Activated T-cell treated with anti-CD3 and anti-CD28 coated beads for 4 hours (primary cell): ENCODE data around the gene PMPCA.

Experiments
- DNase-seq: peaks from one replicate; pipeline ENCODE4 v3.0.0-alpha.2; 2020

Gene PMPCA, protein sequence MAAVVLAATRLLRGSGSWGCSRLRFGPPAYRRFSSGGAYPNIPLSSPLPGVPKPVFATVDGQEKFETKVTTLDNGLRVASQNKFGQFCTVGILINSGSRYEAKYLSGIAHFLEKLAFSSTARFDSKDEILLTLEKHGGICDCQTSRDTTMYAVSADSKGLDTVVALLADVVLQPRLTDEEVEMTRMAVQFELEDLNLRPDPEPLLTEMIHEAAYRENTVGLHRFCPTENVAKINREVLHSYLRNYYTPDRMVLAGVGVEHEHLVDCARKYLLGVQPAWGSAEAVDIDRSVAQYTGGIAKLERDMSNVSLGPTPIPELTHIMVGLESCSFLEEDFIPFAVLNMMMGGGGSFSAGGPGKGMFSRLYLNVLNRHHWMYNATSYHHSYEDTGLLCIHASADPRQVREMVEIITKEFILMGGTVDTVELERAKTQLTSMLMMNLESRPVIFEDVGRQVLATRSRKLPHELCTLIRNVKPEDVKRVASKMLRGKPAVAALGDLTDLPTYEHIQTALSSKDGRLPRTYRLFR

DNA sequence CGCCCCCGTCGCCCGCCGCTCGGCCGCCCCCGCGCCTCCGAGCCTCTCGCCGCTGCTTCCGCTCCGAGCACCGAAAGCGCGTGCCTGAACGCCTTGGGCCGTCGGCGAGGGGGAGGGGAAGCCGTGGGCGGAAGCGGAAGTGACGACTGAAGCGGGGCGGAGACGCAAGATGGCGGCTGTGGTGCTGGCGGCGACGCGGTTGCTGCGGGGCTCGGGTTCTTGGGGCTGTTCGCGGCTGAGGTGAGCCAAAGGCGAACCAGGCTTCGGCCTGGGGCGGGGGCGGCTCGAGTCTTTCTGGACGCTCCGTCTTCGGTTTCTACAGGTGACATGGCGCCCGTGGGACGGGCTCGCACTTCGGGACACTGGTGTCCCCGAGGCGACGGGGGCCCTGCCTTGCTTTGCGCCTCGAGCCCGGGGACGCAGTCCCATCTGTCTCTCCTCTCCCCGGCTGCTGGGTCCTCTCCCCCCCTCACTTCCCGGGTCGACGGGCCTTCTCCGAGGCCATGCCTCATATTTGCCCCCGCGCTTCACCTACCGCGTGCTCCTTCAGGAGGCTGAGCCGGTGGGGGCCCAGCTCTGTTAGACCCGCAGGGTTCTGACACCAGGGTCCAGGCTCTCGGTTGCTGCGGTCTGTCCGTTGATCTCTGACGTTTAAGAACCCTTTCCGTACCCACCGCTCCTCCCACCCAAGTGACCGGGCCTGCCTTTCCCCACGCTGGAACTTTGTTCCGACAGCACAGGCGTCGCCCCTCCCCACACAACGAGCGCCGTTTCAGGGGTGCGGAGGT is at the start of gene PMPCA, which contains the start of gene ENTR1:
Gene PMPCA (plus strand): TSS at position 159 of the 788 bp plus-strand sequence. CDS start 11 bp downstream, at position 170.
Gene ENTR1 (minus strand): TSS at position 115 of the 788 bp plus-strand sequence. CDS start 217 bp downstream, outside the sequence.
- peak; percentile 99 for DNase-seq

DNA sequence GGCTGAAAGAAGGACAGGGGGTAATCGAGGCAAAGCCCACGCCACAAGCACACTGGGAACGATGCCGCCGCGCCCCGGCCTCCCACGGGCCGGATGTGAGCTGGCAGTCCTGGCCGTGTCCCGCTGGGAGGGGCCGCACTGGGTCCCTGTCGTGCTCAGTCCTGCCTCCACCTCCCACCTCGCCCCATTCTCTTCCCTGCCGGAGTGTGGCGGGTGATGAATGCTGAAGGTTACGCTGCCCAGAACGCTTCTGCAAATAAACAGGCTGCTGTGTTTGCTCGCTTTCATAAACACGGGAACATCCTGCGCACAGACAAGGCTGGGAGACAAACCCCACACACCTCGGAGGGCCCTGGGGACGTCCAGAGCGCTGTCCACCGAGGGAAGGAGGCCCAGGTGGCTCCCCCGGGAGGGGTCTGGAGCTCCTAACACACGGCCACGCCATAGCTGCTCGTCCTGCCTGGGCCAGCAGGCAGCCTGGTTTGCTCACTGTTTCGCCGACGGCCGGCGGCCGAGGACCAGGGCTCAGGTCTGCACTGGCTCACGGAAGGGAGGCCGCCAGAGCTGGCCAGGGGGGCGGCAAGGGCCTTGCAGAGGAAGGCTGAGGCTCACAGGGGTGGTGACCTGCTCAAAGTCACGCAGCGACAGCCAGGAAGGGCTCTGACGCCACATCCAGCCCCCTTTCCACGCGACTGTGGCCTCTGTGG is 49.3 kb upstream of the PMPCA start:
- DNase-seq, result no peak

DNA sequence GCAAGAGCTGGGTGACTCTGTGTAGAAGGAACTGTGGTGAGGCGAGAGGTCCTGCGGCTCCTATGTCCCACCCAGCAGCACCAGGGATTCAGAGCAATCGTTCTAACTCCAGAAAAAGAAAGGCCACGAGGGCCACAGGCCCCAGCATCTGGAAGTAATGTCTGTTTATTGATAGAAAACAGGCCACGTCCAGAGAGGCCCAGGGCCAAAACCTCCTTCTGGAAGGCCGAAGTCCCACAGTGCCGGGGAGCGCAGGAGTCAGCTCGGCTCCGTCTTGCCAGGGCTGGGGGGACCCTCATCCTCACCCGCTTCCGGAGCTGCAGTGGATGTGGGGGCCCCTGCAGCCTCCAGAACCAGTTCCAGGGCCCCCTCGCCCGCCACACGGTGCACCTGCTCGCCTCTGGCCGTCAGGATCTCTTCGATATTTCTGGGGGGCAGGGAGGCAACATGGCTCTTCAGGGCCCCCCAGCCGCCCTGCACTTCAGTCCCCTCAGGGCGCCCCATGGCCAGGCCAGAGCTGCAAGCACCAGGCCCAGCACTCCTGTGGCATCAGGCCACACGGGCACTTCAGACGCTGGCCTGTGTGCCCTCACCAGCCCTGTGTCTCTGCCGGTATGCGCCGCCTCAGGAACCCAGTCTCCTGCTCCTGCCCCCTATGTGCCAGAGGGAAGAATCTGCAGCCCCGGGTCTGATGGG is 48.6 kb upstream of the PMPCA start:
- DNase-seq, result no peak

DNA sequence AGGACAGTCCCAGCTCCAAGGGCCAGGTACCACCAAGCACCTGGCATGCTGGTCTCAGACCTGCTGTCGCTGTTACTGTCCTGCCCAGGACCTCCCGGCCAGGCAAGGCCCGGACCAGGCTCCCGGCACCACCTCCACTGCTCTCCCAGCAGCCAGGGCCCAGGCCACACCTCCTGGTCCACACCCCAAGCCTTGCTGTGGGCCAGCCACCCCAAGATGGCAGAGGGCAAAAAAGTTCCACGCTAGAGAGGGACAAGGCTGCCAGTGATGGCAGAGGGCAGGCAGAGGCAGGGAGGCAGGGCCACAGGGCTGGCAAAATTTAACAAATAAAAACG is 48.0 kb upstream of the PMPCA start:
- no peak for DNase-seq

DNA sequence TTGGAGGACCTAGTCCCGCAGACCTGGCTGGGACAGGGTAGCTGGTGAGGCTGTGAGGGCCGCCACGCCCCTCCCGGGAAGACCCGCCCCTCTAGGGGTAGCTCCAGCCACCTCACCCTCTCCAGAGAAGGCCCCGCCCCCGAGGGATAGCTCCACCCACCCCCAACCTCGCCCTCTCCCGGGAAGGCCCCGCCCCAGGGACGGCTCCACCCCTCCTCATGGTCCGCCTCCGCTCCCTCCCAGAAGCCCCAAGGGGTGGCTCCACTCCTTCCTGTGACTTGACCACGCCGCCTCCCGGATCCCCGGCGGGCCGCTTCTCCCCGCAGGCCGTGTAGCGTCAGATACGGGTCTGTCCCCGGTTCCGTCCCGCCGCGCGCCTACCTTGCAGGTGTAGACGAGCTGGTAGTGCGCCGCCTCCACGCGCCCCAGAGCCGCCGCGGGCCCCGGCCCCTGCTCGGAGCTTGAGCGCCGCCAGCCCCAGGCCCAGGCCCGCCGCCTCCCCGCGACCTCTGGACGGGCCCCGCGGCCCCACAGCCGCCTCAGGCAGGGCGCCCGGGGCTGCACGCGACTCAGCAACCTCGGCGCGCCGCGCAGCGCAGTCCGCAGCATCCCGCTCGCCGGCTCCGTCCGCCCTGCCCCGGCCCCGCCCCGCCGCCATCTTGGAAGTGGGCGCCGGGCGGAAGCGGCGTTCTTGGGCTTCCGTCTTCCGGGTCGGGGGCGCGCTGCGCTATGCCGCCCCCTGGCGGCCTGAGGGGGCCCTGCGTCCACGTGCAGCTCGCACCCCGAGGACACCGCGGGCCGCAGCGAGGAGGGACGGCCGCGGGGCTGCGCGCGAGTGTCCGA is 47.1 kb upstream of the PMPCA start, which contains the start of gene DNLZ:
Gene DNLZ (minus strand): TSS at position 639 of the 843 bp plus-strand sequence. CDS start 30 bp downstream, at position 609.
- DNase-seq, result peak; percentile 95

DNA sequence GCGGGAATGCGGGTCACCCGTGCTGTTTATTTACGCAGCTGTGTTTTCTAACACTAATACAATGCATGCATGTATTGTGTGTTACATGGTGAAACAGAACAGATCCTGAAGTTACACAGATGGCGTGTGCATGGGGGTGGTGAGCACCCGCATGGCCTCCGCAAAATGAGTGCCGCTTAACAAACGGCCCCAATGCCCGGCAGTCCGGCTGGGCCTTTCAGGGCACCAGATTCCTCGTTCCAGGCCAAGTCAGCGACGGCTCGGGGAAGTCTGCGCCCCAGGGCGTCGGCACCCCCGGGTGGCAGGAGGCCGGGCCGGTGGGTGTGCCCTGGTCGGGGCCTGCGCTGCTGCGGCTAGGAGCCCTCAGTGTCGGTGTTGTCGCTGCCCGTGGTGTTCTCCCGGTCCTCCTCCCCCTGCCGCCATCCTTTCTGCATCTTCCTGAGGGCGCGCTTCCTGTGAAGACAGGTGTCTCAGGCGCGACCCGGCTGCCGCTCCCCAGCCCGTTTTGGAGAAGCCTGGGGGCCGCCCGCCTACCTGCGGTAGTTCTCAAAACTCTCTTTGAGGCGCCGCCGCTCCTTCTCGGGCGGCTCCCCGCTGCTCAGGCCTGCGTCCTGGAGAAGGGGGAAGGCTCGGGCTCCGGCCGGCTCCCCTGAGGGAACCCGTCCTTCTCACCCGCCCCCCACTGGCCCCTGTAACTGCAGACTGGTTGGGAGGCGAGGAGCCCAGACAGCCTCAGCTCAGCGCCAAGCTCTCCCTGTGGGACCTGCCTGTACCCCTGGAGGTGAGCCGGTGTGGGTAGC is 46.3 kb upstream of the PMPCA start:
- no peak for DNase-seq

DNA sequence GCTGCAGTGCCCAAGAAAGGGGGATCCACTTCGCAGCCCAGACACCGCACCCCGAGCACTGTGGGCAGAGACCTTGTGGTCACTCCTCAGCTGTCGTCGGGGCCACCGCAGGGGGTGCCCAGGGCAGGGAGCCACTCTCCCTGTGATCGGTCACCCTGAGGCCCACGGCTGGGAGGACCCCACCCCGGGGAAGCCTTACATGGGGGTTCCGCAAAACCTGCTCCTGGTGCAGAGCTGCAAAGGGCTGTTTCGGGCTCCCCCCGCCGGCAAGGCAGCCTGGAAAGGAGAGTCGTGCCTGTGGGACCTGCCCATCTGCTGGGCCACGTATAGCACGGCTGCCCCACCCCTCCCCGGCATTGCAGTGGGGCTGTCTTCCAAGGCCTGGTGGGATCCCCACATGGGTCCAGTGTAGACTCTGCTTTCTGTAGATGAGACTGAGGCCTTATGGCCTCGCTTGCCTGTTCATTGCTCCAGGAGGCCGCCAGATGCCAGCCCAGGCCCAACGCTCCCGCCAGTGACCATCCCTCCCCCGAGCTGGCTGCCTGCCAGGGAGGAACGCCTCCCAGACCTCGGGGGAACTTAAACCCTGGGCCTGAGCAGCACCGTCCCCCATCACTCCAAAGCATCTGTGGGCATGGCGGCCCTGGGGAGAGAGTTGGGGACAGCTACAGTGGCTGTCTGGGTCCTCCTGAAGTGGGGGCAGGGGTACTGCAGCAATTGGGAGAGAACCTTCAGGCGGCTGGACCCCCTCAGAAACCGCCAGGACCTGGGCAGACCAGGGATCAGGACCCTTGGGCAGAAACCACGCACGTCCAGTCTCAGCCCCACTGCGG is 45.3 kb upstream of the PMPCA start:
- DNase-seq, result no peak

DNA sequence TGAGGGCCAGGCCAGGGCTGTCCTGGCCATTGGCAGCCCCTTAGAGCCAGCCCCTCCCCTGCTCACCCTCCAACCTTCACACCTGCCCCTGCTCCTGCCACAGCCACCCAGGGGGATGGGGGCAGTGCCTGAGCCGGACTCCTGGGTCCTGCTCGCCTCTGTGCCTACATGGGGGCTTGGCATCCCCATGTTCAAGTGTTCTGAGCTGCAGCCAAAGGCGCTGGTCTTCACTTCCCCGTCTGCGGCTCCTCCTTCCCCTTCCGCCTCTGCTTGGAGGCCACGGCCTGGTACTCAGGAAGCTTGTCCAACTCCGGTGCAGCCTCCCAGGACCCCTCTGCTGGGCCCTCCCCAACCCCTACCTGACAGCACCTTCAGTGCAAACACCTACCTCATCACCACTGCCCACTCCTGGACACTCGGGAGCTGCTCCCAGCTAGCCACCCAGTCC is 44.7 kb upstream of the PMPCA start:
- DNase-seq, result no peak

DNA sequence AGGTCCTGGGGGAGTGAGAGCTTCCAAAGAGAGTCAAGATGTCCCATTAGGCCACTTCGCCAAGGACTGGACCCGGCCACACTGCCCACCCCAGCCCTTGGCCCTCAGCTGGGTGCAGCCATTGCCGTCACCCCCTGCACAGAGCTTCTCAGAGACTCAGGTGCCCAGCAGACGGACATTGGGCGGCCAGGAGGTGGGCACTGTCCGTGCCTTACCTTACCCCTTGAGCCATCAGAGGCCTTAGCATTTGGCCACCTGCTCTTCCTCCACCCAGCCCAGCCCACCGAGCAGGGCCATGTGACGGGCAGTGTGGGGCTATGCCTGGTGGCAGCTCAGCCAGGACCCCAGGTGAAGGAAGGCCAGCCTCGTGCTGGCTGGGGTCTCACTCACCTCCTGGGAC is 43.6 kb upstream of the PMPCA start:
- no peak for DNase-seq

DNA sequence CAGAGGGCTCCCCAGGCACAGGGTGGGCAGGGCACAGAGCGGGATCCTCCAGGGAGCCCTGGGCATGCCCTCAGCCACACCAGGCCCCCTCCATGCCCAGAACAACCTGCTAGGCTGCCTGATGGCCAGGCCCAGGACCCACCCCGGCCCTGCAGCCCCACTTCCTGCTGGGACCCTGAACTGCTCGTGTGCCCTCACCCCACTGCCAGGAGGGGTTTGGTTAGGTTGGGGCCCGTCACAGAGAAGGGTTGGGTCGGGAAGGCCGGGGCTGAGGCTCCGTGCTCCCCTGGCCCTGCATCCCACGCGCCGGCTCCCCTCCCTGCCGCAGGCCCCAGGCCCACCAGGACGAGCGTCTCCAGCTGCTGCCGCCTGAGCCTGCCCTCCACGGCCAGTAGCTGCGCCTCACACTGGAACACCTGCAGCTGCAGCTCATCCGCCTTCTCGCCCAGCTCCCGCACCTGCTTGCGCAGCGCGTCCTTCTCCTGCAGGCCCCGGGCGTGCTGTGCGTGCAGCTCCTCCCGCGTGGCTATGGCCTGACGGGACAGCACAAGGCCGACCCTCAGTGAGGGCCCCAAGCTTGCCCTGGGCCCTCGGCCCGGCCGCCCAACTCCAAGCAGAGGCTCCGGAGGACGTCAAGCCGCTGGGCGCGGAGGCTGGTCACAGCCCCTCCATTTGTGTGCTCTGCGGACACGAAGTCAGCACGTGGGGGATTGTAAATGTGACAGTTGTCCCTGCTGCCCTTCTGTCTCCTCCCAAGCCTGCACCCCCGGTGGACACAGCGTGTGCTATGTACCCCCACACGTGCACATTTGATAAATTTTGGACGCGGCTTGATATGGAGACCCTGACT is 42.9 kb upstream of the PMPCA start:
- no peak for DNase-seq

DNA sequence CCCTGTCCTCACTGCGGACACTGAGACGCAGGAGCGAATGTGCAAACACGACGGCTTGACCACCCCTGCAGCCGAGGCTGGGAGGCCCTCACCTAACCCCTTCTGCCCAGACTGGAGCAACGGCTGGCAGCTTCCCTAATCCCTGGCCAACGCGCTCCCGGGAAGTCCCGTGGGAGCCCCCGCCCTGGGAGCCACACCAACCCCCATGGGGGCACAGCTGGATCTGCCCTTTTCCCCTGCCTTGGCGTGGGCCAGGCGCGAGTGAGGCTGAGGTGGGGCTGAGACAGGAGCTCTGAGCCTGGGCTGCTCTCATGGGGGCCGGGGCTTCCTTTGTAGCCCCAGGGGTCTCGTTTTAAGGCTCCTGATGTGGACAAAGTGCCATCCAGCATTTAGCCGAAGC is 42.3 kb upstream of the PMPCA start:
- DNase-seq, result no peak

DNA sequence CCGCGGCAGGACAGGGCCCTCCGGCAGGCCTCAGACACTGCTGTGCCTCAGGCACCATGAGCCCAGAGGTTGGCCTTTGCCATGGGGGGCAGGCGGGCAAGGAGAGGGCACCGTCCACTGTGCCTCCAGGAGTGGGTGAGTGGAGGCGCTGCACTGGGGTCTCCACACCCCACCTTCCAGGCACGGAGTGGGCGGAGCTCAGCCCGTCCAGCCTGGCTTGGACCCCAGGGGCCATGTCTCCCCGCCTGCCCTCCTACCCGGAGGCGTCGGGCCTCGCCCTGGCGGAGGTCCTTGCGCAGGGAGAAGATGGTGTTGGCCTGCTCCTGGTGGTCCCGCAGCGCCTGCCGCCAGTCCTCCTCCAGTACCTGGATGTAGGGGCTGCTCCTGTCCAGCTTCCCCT is 40.4 kb upstream of the PMPCA start:
- no peak for DNase-seq

DNA sequence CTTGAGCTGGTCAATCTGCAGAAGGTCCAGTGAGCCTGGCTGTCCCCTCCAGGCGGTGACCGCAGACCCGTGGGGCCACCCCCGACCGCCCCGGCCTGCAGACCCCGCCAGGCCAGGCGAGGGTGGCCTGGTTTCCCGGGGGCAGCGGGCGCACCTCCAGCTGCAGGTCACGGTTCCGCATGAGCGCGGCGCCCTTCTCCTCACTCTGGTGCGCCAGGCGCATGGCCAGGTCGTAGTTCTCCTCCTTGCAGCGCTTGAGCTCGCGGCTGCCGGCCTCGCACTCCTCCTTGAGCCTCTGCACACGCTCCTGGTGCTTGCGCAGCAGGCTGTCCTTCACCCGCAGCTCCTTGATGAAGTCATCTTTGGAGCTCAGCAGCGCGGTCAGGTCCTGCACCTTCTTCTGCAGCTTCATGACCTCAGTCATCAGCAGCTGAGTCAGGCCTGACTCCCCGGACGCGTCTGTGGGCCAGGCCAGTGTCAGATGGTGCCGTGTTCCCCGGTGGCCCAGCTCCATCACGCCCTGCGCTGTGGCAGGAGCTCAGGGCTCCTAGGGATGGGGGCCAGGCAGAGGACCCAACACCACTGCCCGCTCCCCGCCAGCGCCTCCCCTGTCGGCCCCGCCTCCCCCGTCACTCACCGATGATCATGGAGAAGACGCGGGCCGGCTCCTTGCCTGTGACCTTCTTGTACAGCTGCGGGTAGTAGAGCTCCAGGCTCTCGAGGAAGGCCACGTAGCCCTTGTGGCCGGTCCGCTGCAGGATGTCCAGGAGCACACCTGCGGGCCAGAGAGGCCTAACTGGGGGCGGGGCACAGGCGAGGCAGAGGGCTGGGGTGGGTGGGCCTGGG is 39.5 kb upstream of the PMPCA start:
- DNase-seq, result no peak

DNA sequence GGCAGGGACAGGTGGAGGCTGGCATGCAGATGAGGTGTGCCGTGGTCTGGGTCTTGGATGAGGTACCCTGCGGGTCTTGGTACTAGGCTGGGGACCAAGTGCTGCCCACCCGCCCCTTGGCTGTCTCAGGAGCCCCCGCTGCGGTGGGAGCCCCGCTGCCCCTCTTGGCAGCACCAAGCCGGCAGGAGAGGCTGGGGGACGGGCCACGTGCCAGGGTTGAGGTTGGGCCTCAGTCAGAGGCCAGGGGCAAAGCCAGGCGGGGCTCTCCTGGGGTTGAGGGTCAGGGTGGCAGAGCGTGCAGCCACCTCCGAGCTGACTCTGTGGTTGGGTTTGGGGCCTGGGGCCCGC is 39.0 kb upstream of the PMPCA start:
- no peak for DNase-seq

DNA sequence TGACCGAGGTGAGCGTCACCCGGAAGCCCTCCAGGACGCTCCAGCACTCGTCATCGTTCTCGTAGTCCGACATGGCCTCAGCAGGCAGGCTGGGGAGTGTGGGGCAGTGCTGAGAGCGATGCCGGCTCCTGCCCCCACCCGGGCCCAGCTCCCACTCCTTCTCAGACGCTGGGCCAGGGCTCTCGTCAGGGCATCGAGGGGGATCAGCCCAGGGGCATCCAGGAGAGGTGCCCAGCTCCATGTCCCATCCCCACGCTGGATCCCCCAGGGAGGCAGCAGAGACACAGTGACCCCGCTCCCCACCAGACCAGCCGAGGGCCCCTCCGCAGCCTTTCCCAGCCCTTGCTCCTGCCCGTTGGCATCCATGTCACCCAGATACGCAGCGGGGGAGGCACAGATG is 38.5 kb upstream of the PMPCA start:
- DNase-seq, result no peak

DNA sequence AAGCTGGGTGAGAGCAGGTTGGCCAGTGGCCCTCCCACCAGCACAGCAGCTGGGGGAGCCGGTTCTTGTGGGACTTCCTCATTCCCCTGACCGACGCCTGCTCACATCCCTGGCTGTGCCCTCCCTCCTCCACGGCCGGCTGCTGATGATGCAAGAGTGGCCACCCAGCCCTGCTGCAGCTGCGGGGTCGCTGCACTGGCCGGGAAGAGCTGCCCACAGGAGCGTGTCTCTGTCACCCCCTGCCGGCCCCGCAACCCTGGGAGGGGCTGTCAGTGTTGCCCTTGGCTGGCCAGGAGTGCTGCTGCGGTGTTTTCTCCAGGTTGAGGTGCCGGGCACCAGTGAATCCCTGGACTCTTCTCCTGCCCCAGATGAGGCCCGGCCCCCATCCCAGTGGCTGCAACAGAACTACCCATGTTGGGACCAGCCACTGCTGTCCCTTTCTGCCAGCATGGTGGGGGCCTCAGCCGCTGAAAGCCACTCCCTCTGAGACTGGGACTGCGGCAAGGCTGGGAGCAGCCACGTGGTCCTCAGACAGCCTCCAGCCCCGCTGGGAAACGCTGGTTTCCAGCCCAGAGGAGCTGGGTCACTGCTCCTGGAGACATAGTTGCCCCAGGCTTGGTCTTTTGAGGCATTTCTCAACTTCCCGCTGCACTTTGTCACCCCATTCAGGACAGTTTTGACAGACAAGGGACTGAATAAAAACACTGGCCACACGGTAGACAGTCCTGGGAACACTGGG is 37.7 kb upstream of the PMPCA start:
- no peak for DNase-seq
